GM18498 (cell line): ENCODE data around the gene GOLIM4.
"Not testable (repeated sequence)": the region's sequence is repeated elsewhere in the genome, so short reads cannot be mapped to it uniquely, and the experiment has no call there.

Experiments used
- ATAC-seq: cut with Tn5 transposase; IDR thresholded peaks from one replicate; pipeline ENCODE4 v1.9.1; 2021; ENCODE audit warnings: mild to moderate bottlenecking, moderate library complexity; ENCODE audit not compliant: unreplicated experiment

GOLIM4 gene

DNA sequence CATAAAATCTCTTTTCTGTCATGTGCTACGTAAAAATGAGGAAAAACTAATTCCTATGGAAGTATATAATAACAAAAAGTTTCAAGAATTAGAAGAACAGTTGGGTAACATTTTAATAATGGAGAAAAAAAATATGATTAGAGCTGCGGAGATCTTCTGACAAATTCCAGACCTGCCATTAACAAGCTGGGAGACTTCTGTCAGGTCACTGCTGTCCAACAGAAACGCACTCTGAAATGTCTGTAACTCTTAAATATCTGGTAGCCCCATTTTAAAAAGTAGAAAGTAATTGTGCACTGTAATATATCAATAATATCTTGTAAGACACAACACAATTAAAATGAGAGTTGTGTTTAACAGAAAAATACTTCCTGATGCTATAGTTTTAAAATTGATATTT, 15.7 kb downstream of the GOLIM4 start:
- ATAC-seq, result no peak

DNA sequence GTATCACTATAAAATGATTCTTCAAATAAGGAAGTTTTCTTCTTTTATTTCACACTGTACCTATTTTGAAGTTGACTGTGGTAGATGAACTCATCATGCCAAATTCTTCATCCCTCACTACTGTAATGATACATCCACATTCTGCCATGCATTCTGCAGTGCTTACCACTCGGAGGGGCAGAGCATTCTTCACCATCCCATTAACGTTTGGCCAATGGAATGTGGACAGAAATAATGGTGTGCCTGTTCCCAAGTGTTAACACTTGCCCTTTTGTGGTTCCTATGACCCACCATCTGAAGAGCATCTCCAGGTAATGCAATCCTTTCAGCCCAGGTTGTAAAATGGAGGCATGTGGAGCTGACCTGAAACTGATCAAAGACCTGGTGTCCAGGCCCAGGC, 18.6 kb downstream of the GOLIM4 start:
- no peak for ATAC-seq

GRCh38 chr3:168073842-168074605, 21.7 kb downstream of the GOLIM4 start:
- ATAC-seq, result no peak

GRCh38 chr3:168072323-168072650, 23.4 kb downstream of the GOLIM4 start:
- no peak for ATAC-seq

- no peak for ATAC-seq
Observed at GRCh38 chr3:168071591-168072322, 24.0 kb downstream of the GOLIM4 start.

- no peak for ATAC-seq
Observed at GRCh38 chr3:168070919-168071318, 24.8 kb downstream of the GOLIM4 start.

DNA sequence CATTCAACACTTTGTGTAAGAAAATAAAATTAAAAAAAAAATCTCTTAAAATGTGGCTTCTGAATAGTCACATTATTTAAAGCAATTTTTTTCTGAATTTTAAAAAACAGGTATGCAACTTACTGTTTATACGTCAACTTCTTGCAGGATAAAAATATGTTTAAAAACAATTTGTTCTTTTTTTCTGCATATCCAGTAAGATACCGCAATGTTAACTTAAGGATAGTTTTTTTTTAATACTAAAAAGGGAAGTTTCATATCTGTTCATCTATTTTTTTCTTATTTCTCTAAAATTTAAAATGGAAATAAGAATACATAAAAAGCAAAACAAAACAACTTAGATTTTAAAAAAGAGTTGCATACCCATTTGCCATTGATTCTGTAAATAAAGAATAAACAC, 27.4 kb downstream of the GOLIM4 start:
- no peak for ATAC-seq

- ATAC-seq, result peak; percentile 44
Observed at GRCh38 chr3:168066882-168067281, 28.8 kb downstream of the GOLIM4 start.

GRCh38 chr3:168065569-168065968, 30.2 kb downstream of the GOLIM4 start:
- no peak for ATAC-seq

DNA sequence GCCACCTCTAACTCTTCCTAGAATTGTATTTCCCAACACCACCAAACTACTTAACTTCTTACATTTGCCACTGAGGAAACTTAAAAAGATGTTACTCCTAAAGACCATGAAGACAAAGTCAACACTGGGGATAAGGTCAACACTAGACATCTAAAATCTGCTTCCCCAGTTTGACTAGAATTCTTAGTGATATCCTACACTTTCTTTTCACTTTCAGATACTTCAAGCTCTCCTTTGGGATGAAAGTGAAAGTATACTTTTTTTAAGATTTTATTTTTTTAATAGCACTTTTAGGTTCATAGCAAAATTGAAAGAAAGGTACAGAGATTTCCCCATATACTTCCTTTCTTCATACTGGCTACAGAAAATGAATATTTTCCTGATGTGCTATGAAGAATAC, 32.6 kb downstream of the GOLIM4 start:
- no peak for ATAC-seq

- no peak for ATAC-seq
Observed at GRCh38 chr3:168062679-168063078, 33.0 kb downstream of the GOLIM4 start.

DNA sequence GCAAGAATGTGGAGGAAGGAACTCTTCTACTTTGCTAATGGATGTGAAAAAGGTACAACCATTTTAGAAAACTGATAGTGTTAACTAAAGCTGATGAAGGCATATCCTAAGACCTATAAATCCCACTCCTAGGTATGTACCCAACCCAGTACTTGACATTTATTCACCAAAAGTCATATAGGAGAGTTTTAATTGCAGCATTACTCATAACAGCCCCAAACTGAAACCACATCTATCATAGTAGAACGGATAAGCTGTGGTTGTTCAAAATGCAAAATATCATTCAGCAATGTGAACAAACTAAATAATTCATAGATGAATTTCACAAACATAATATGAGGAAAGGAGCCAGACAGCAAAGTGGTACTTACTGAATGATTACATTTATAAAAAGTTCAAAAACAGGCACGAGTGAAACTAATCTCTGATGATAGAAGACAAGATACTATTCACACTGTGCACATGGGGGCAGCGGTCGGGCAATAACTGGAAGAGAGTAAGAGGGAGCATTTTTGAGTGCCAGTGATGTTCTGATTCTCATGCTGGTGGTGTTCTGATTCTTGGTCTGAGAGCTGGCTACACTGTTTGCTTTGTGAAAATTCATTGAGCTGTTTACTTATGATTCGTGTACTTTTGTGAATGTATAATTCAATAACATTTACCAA, 34.3 kb downstream of the GOLIM4 start:
- ATAC-seq, result peak; percentile 87

DNA sequence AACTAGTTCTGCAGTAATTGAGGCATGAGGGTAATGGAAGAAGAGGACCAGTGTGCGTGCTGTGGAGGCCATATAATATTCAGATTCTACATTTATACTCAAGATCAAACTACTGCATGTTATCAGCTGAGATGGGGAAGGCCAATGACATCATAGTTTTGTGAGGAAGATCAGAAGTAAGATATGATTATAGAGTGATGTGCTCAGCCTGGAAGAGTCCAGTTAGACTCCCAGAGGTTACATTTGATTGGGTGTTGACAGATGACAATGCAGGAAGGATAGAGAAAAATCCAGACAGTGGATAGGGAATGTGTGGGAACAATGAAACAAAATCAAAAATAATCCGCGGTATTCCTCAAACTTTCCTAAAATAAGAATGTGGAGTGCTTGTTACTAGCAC, 35.4 kb downstream of the GOLIM4 start:
- ATAC-seq, result no peak

GRCh38 chr3:168058481-168058880, 37.2 kb downstream of the GOLIM4 start:
- no peak for ATAC-seq

DNA sequence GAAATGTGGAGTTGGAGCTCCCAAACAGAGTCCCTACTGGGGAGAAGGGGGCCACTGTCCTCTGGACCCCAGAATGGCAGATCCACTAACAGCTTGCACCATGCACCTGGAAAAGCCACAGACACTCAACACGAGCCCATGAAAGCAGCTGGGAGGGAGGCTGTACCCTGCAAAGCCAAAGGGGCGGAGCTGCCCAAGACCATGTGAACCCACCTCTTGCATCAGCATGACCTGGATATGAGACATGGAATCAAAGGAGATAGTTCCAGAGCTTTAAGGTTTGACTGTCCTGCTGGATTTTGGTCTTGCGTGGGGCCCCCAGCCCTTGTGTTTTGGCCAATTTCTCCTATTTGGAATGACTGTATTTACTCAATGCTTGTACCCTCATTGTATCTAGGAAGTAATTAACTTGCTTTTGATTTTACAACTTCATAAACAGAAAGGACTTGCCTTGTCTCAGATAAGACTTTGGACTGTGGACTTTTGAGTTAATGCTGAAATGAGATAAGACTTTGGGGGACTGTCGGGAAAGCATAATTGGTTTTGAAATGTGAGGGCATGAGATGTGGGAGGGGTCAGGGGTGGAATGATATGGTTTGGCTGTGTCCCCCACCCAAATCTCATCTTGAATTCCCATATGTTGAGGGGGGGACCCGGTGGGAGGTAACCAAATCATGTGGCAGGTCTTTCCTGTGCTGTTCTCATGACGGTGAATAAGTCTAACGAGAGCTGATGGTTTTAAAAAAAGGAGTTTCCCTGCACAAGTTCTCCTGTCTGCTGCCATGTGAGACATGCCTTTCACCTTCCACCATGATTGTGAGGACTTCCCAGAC, 39.1 kb downstream of the GOLIM4 start:
- not testable (repeated sequence) for ATAC-seq

DNA sequence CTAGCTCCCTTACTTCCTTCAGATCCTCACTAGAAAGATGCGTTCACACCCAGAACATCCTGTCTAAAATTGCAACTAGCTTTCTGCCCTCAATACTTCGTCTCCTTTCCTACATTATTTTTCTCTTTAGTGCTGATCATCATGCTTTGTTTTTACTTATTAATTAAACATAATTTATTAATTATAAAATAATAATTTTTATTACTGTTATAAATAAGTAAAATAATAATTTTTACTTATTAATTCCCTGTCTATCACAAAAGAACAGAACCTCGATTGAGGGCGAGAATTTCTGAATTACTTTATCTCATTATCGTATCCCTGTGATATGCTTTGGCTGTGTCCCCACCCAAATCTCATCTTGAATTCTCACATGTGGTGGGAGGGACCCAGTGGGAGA, 41.3 kb downstream of the GOLIM4 start:
- ATAC-seq, result no peak

DNA sequence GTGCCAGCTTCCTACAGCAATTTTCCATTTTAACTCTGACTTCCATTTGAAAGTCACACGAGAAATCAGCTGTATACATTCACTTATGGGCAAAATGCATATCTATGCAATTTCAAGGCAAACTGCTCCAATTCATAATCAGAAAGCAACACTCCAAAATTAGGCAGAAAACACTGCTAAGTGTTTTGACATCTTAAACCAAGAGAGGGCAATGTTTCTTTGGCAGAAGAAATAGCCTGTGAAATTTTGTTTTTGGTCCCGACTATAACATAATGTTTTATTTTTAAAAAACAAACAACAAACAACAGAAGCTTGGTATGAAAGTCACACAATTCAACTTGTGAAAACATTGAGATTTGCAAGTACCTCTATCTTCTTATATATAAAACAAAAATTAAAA, 42.6 kb downstream of the GOLIM4 start:
- ATAC-seq, result no peak

DNA sequence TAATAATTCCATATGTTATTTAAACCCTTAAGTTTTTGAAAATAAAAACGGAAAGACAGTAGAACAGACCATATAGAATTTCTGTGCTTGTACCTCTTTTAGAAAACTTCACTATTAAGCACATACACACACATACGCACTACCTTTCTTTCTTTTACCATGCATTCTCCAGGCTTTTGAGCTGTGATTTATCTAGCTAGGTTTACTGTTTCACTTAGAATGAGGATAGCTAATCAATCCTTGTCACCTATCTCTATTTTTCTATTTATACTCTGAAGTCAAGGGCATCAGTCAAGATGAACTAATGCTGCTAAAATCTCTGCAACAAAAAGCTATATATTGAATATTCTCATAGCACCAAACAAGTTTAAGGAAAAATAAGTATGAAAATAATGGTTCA, 43.2 kb downstream of the GOLIM4 start:
- ATAC-seq, result no peak

DNA sequence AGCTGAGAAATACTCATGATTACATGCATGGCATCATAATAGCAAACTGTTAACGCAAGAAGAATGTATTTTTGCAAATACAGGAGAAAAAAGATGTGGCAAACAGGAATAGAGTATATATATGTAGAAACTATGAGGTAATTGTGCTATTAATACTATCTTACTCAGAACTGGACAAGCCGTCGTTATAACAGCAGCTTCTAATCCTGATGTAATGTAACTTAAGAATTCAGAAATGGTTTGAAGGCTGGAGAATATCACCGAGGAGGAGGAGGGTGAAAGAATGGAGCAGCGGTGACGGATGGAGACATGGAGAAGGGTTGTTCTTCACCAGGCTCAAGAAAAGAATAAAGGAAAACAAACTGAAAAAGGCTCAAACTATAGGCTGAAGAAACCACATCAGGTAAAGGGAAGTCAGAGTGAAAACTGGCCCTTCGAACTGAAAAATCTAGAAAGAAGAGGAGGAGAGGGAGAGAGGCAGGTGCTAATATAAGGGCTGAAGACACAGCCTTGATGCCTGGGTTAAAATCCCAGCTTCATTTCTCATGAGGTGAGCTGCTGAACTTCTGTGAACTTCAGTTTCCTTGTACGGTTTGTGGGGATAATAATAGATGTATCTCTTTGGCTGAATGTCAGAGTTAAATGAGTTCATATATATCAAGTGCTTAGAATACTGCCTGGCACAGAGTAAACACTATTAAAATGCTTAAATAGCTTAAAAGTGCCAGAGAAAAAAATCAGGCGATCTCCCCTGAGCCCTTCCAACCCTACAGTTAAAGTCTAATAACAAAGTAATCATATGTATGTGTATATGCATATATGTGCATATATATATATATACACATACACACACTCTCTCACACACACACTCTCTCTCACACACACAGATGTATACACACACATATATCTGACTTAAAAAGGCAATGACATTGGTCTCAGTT, 43.9 kb downstream of the GOLIM4 start:
- ATAC-seq, result peak; percentile 60

DNA sequence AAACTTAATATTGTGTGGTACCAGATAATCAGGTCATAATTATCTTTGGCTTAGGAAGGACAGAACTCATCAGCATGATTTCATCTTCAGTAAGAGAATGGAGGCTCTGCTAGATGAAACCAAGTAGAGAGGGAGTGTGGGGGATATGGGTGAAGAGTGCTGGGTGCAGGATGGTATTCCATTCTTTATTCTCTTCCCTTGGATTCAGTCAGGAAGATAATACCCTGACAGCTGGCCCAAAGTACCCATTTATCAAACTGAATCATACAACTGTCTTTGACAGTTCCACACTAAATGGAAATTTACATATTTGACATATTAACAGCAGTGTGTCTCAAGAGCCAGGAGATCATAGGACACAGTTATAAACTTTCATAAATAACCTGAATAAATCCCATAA, 44.7 kb downstream of the GOLIM4 start:
- ATAC-seq, result no peak
